ENCODE results near the gene FCAR. TPM values are rescaled to one million over a fixed set of nuclear protein-coding genes. Genes with fewer than 3 reads are reported as not detected.

FCAR gene
- total RNA-seq, 1 donor: 91.3 TPM

Other genes starting within 250 kb of the FCAR start
- gene LILRB1, start 243.8 kb upstream of the FCAR start, total RNA-seq: 13.6 TPM
- gene LILRB4, start 211.2 kb upstream of the FCAR start, total RNA-seq: 16.7 TPM
- not detected for gene KIR3DL3, start 149.8 kb upstream of the FCAR start, total RNA-seq
- 0.84 TPM for gene KIR2DL3, start 135.7 kb upstream of the FCAR start, total RNA-seq
- 1.2 TPM for gene KIR2DL1, start 104.4 kb upstream of the FCAR start, total RNA-seq
- gene KIR2DL4, start 70.6 kb upstream of the FCAR start, total RNA-seq: 0.31 TPM
- 1.6 TPM for gene KIR3DL1, start 57.8 kb upstream of the FCAR start, total RNA-seq
- 0.21 TPM for gene KIR2DS4, start 41.6 kb upstream of the FCAR start, total RNA-seq
- gene KIR3DL2, start 23.8 kb upstream of the FCAR start, total RNA-seq: 0.84 TPM
- 10.4 TPM for gene NCR1, start 31.9 kb downstream of the FCAR start, total RNA-seq
- gene NLRP7, start 73.3 kb downstream of the FCAR start, total RNA-seq: 0.10 TPM
- gene NLRP2, start 92.1 kb downstream of the FCAR start, total RNA-seq: 2.4 TPM
- 3.3 TPM for gene GP6, start 164.0 kb downstream of the FCAR start, total RNA-seq
- 6.8 TPM for gene RDH13, start 188.9 kb downstream of the FCAR start, total RNA-seq
- 0.84 TPM for gene EPS8L1, start 201.6 kb downstream of the FCAR start, total RNA-seq
- gene PPP1R12C, start 243.4 kb downstream of the FCAR start, total RNA-seq: 45.8 TPM